ENCODE results near the gene MMP25. TPM values are rescaled to one million over a fixed set of nuclear protein-coding genes. Genes with fewer than 3 reads are reported as not detected.

Gene MMP25
- total RNA-seq, 1 donor from 2014 or later: 0.52 TPM

- H3K4me3 ChIP-seq (ENCODE audit: low read depth, low read length): no peak overlapping the region
- DNase-seq (ENCODE audit: low read depth): no peak
- TF ChIP-seq CTCF (conservative IDR thresholded peaks at IDR 0.05; ENCODE audit: low read depth, low read length): no peak
Observed at GRCh38 chr16:3030222-3031212, 15.8 kb upstream of the MMP25 start.

- H3K4me3 ChIP-seq (ENCODE audit: low read depth, low read length): no peak overlapping the region
- DNase-seq (ENCODE audit: low read depth): no peak
- TF ChIP-seq CTCF (conservative IDR thresholded peaks at IDR 0.05; ENCODE audit: low read depth, low read length): no peak
Observed at GRCh38 chr16:3032624-3033023, 13.7 kb upstream of the MMP25 start.

GRCh38 chr16:3035289-3035971 is 10.9 kb upstream of the MMP25 start:
- no peak for DNase-seq (ENCODE audit: low read depth)
- no peak overlapping the region for H3K4me3 ChIP-seq (ENCODE audit: low read depth, low read length)
- no peak for TF ChIP-seq CTCF (conservative IDR thresholded peaks at IDR 0.05; ENCODE audit: low read depth, low read length)

- TF ChIP-seq CTCF (conservative IDR thresholded peaks at IDR 0.05; ENCODE audit: low read depth, low read length): no peak
- no peak for DNase-seq (ENCODE audit: low read depth)
- H3K4me3 ChIP-seq (ENCODE audit: low read depth, low read length): peak overlapping the region; percentile 13
Observed at GRCh38 chr16:3035972-3036725, 10.2 kb upstream of the MMP25 start.

- DNase-seq (ENCODE audit: low read depth): no peak
- H3K4me3 ChIP-seq (ENCODE audit: low read depth, low read length): peak within 1 kb of the TSS; percentile 13
- no peak for TF ChIP-seq CTCF (conservative IDR thresholded peaks at IDR 0.05; ENCODE audit: low read depth, low read length)
Observed at GRCh38 chr16:3036726-3037315, 9.5 kb upstream of the MMP25 start, which contains the start of gene BICDL2. BICDL2 (minus strand) TSS chr16:3036944; CDS start chr16:3035496, 1,448 bp downstream.

- no peak overlapping the region for H3K4me3 ChIP-seq (ENCODE audit: low read depth, low read length)
- no peak for TF ChIP-seq CTCF (conservative IDR thresholded peaks at IDR 0.05; ENCODE audit: low read depth, low read length)
- no peak for DNase-seq (ENCODE audit: low read depth)
Observed at GRCh38 chr16:3038256-3038655, 8.1 kb upstream of the MMP25 start.
